MM.1S (cell line): Measurements from ENCODE around the gene SFMBT2.

Experiments
- EZH2phosphoT487 ChIP-seq: fragments of 300-600 bp; sonication (generic); IDR thresholded peaks from 2 replicates; pipeline ENCODE4 v1.6.1; 2018; ENCODE audit warnings: antibody characterized with exemption, low read length
- TF ChIP-seq, protein P1 (sequence below): fragments of 300-600 bp; sonication (generic); IDR thresholded peaks from 2 replicates; pipeline ENCODE4 v1.5.1; 2016; ENCODE audit warnings: antibody characterized with exemption, low read length, mixed read lengths

DNA sequence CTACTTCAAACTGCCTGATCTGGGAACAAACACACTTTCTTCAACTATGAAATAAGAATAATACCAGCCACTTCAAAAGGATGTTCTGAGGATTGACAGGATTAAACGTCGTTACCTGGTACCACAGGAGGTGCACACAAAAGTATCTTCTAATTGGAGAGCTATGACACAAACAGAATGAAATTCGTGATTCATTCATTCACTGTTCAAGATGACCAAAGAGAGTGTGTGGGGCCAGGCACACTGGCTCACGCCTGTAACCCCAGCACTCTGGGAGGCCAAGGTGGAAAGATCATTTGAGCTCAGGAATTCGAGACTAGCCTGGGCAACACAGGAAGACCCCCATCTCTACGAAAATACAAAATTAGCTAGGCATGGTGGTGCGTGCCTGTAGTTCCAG lies 50.9 kb downstream of the SFMBT2 start:
- TF ChIP-seq, protein P1, sequence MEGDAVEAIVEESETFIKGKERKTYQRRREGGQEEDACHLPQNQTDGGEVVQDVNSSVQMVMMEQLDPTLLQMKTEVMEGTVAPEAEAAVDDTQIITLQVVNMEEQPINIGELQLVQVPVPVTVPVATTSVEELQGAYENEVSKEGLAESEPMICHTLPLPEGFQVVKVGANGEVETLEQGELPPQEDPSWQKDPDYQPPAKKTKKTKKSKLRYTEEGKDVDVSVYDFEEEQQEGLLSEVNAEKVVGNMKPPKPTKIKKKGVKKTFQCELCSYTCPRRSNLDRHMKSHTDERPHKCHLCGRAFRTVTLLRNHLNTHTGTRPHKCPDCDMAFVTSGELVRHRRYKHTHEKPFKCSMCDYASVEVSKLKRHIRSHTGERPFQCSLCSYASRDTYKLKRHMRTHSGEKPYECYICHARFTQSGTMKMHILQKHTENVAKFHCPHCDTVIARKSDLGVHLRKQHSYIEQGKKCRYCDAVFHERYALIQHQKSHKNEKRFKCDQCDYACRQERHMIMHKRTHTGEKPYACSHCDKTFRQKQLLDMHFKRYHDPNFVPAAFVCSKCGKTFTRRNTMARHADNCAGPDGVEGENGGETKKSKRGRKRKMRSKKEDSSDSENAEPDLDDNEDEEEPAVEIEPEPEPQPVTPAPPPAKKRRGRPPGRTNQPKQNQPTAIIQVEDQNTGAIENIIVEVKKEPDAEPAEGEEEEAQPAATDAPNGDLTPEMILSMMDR: no peak
- no peak for TF ChIP-seq EZH2phosphoT487
